ENCODE data around the gene DAB2IP. TPM values are rescaled to one million over a fixed set of nuclear protein-coding genes. Genes with fewer than 3 reads are reported as not detected.

Gene DAB2IP
- total RNA-seq, 1 experiment from 2014 or later: 17.0 TPM

DNA sequence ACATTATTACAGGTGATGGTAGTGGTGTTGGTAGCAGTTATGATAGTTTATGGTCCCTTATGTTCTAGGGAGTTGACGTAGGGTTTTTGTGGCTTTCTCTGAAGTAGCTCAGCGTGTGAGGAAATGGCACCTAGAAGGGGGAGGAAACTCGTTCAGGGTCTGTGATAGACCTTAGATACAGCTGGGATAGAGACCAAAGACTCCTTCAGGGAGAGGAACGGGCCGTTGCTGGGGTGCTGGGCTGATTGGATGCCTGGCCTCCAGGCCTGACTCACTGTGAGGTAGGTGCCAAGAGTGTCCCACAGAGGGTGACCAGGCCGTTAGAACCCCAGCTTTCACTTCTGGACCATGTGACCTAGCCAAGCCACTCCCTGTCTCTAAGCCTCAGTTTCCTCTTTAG, 96.6 kb downstream of the DAB2IP start:
- peak overlapping the region; percentile 29 for H3K27ac Mint-ChIP-seq (ENCODE audit: low read depth, unreplicated experiment)
- ChIA-PET CTCF (interaction anchor here (0.5 to 0.6 kb wide), 2 partner anchors 156 to 157 kb away, joined by 3 to 5 read pairs; no protein-coding TSS in a partner anchor), POLR2A (interaction anchor here (1.1 kb wide), 1 partner anchor 23 kb away, joined by 4 read pairs; no protein-coding TSS in a partner anchor)
- TF ChIP-seq, protein P1, sequence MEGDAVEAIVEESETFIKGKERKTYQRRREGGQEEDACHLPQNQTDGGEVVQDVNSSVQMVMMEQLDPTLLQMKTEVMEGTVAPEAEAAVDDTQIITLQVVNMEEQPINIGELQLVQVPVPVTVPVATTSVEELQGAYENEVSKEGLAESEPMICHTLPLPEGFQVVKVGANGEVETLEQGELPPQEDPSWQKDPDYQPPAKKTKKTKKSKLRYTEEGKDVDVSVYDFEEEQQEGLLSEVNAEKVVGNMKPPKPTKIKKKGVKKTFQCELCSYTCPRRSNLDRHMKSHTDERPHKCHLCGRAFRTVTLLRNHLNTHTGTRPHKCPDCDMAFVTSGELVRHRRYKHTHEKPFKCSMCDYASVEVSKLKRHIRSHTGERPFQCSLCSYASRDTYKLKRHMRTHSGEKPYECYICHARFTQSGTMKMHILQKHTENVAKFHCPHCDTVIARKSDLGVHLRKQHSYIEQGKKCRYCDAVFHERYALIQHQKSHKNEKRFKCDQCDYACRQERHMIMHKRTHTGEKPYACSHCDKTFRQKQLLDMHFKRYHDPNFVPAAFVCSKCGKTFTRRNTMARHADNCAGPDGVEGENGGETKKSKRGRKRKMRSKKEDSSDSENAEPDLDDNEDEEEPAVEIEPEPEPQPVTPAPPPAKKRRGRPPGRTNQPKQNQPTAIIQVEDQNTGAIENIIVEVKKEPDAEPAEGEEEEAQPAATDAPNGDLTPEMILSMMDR (IDR thresholded peaks at IDR 0.05; ENCODE audit: unreplicated experiment): no peak
- H3K9me3 Mint-ChIP-seq (ENCODE audit: unreplicated experiment): no peaks in the 10 kb centered on the region
- H3K36me3 Mint-ChIP-seq (ENCODE audit: insufficient read depth, unreplicated experiment): peaks cover 13% of the 10 kb centered on the region
- intact Hi-C loops (cut with micrococcal nuclease): no loop called here
- no peak overlapping the region for H3K4me3 Mint-ChIP-seq (ENCODE audit: unreplicated experiment)
- BruUV-seq (replicated peaks): no TSS peak
- H3K27me3 Mint-ChIP-seq (ENCODE audit: insufficient read depth, unreplicated experiment): no peaks in the 10 kb centered on the region
- H3K4me1 Mint-ChIP-seq (ENCODE audit: insufficient read depth, unreplicated experiment): peaks cover 13% of the 10 kb centered on the region
- no peak for DNase-seq (ENCODE audit: unreplicated experiment)

DNA sequence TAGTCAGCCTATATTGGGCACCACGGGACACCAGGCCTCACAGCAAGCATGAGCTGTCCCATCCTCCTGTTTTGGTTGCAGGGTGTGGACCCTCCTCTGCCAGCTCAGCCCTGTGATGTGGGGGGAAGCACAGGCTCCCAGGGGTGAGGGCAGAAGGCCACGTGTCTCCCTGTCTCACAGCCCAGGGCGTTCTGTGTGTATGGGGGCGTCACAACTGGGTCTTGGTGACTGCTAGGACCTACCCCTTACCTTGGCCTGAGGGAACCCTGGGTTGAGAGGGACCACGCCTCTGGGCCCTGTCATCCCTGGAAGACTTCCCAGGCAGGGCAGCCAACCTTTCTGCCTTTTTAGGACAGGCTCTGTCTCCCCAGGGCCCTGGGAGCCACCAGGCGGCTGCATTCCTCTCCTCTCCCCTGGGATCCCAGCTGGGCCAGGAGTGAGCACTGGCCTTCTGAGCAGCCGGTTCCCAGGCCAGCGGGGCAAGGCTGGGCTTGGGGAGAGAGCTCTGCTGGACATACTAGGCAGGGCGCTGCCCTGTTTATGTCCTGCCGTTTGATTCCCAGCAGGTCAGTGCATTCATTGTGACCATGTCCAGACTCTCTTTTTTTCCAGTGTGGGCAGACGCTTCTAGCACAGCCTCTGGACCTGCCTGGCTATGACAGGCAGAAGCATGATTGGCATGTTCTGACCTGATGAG, 97.4 kb downstream of the DAB2IP start:
- peaks cover 13% of the 10 kb centered on the region for H3K36me3 Mint-ChIP-seq (ENCODE audit: insufficient read depth, unreplicated experiment)
- no peak for DNase-seq (ENCODE audit: unreplicated experiment)
- BruUV-seq (replicated peaks): no TSS peak
- H3K27me3 Mint-ChIP-seq (ENCODE audit: insufficient read depth, unreplicated experiment): no peaks in the 10 kb centered on the region
- intact Hi-C loops (cut with micrococcal nuclease): no loop called here
- peak overlapping the region; percentile 29 for H3K27ac Mint-ChIP-seq (ENCODE audit: low read depth, unreplicated experiment)
- H3K4me1 Mint-ChIP-seq (ENCODE audit: insufficient read depth, unreplicated experiment): peaks cover 13% of the 10 kb centered on the region
- ChIA-PET CTCF (no interaction called here), POLR2A (interaction anchor here (1.1 kb wide), 1 partner anchor 24 kb away, joined by 4 read pairs; no protein-coding TSS in a partner anchor)
- H3K9me3 Mint-ChIP-seq (ENCODE audit: unreplicated experiment): no peaks in the 10 kb centered on the region
- H3K4me3 Mint-ChIP-seq (ENCODE audit: unreplicated experiment): no peak overlapping the region
- TF ChIP-seq, protein P1 (IDR thresholded peaks at IDR 0.05; ENCODE audit: unreplicated experiment): no peak

DNA sequence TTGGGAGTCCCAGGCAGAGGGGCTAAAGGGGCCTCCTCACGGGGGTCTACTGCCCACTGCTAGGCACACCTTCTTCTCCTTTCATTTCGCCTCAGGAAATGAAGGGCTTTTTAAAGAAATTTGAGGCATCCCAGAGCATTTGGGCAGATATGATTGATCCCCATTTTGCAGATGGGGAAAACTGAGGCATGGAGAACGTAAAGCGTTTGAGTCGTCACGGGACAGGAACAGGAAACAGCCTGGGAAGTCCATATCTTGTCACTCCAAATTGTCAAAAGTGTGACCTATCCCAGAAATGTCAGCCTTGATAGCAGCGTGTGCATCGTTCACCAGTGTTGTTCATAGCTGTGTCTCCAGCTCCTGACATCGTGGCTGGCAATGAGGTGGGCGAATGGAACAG, 98.2 kb downstream of the DAB2IP start:
- Mint-ChIP-seq H3K9me3 (ENCODE audit: unreplicated experiment) (no peaks in the 10 kb centered on the region), H3K27ac (ENCODE audit: low read depth, unreplicated experiment) (peak overlapping the region; percentile 29), H3K4me3 (ENCODE audit: unreplicated experiment) (no peak overlapping the region), H3K27me3 (ENCODE audit: insufficient read depth, unreplicated experiment) (no peaks in the 10 kb centered on the region), H3K4me1 (ENCODE audit: insufficient read depth, unreplicated experiment) (peaks cover 13% of the 10 kb centered on the region), H3K36me3 (ENCODE audit: insufficient read depth, unreplicated experiment) (peaks cover 13% of the 10 kb centered on the region)
- POLR2A ChIA-PET: no interaction called here
- no TSS peak for BruUV-seq (replicated peaks)
- no peak for DNase-seq (ENCODE audit: unreplicated experiment)
- CTCF ChIA-PET: no interaction called here
- intact Hi-C loops (cut with micrococcal nuclease): no loop called here
- TF ChIP-seq, protein P1 (IDR thresholded peaks at IDR 0.05; ENCODE audit: unreplicated experiment): no peak

DNA sequence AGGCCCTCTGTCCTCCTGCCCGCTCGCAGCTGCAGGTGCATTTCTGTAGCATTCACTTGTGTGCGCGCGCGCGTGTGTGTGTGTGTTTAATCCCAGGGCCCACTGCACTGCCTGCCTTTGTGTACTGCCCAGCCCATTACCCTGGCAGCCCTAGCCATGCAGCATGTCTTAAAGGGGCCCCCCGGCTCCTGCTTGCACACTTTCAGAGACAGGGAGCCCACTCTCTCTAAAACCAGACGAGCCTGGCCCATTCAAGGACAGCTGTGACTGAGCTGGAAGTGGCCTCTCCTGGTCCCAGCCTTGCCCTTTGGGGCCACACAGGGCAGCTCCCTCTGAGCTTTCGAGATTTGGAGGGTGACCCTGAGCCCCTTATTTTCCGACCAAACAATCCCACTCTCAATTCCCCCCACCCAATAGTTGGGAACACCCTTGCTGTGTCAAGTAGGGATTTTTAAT, 98.9 kb downstream of the DAB2IP start:
- no TSS peak for BruUV-seq (replicated peaks)
- Mint-ChIP-seq H3K4me3 (ENCODE audit: unreplicated experiment) (no peak overlapping the region), H3K36me3 (ENCODE audit: insufficient read depth, unreplicated experiment) (peaks cover 14% of the 10 kb centered on the region), H3K4me1 (ENCODE audit: insufficient read depth, unreplicated experiment) (peaks cover 13% of the 10 kb centered on the region), H3K27ac (ENCODE audit: low read depth, unreplicated experiment) (no peak overlapping the region), H3K9me3 (ENCODE audit: unreplicated experiment) (no peaks in the 10 kb centered on the region), H3K27me3 (ENCODE audit: insufficient read depth, unreplicated experiment) (no peaks in the 10 kb centered on the region)
- CTCF ChIA-PET: interaction anchor here (0.7 to 1.1 kb wide), 2 partner anchors 15 to 501 kb away, joined by 3 read pairs; no protein-coding TSS in a partner anchor
- no peak for DNase-seq (ENCODE audit: unreplicated experiment)
- TF ChIP-seq, protein P1 (IDR thresholded peaks at IDR 0.05; ENCODE audit: unreplicated experiment): no peak
- POLR2A ChIA-PET: no interaction called here
- intact Hi-C loops (cut with micrococcal nuclease): no loop called here
